IPS-18c (cell line): ENCODE measurements around the gene MYO1H.
"Not testable (repeated sequence)": the region's sequence is repeated elsewhere in the genome, so short reads cannot be mapped to it uniquely, and the experiment has no call there.

Source experiments
- H3K4me3 ChIP-seq: 2 replicates; pipeline ENCODE4 v1.7.0; 2013; ENCODE audit warnings: low read depth, mild to moderate bottlenecking, low read length, moderate library complexity; ENCODE audit not compliant: insufficient read depth
- H3K9me3 ChIP-seq: one replicate; pipeline ENCODE4 v1.6.1; 2013; ENCODE audit warnings: mild to moderate bottlenecking, low read length, moderate library complexity; ENCODE audit not compliant: control insufficient read depth, insufficient read depth

The MYO1H gene, protein sequence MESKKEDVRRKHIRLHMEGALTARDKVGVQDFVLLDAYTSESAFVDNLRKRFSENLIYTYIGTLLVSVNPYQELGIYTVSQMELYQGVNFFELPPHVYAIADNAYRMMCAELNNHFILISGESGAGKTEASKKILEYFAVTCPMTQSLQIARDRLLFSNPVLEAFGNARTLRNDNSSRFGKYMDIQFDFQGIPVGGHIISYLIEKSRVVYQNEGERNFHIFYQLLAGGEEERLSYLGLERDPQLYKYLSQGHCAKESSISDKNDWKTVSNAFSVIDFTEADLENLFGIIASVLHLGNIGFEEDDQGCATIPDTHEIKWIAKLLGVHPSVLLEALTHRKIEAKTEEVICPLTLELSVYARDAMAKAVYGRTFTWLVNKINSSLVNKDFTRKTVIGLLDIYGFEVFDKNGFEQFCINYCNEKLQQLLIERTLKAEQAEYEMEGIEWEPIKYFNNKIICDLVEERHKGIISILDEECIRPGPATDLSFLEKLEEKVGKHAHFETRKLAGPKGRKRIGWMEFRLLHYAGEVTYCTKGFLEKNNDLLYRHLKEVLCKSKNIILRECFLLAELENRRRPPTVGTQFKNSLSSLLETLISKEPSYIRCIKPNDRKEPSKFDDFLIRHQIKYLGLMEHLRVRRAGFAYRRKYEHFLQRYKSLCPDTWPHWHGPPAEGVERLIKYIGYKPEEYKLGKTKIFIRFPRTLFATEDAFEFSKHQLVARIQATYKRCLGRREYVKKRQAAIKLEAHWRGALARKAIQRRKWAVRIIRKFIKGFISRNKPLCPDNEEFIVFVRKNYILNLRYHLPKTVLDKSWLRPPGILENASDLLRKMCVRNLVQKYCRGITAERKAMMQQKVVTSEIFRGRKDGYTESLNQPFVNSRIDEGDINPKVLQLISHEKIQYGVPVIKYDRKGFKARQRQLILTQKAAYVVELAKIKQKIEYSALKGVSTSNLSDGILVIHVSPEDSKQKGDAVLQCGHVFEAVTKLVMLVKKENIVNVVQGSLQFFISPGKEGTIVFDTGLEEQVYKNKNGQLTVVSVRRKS

DNA sequence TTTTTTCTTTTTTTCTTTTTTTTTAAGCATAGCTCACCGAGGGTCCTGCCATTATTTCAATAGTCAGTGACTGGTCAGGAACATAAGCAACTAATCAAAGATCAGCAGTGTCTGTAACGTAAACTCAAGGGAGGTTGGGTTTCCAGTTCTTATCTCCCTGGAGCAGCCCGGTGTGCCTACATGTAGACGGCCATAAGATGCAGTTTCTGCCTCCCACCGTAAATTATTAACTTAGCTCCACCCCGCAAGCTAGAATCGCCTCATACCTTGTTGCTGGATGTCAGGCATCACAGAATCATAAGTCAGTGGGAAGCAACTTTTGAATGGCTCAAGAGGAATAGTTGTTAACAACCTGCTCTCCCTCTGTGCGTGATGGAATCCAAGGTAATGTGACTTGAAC, at the start of gene MYO1H:
Gene MYO1H (plus strand): TSS at position 312 of the 400 bp plus-strand sequence. CDS start 61 bp downstream, at position 373.
- H3K9me3 ChIP-seq = no peaks in the 10 kb centered on the region
- H3K4me3 ChIP-seq = no peak within 1 kb of the TSS

DNA sequence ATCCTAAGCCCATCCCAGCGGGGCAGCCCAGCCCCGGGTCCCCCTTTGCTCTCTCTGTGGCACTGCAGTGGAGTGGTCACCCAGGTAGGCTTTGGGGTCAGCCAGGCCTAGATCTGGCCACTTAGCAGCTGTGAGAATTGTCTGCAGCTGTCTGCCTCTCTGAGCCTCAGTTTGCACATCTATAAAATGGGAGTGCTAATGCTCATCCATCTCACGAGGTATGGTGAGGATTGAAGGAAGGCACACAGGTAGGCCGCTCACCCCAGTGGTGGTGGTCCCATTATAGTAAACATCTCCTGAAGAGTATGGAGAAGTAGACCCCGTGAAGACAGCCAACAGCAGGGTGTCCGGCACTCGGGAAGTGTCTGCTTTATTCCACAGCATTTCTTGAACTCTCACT, 47.9 kb upstream of the MYO1H start:
- no peaks in the 10 kb centered on the region for H3K9me3 ChIP-seq
- no peak overlapping the region for H3K4me3 ChIP-seq

DNA sequence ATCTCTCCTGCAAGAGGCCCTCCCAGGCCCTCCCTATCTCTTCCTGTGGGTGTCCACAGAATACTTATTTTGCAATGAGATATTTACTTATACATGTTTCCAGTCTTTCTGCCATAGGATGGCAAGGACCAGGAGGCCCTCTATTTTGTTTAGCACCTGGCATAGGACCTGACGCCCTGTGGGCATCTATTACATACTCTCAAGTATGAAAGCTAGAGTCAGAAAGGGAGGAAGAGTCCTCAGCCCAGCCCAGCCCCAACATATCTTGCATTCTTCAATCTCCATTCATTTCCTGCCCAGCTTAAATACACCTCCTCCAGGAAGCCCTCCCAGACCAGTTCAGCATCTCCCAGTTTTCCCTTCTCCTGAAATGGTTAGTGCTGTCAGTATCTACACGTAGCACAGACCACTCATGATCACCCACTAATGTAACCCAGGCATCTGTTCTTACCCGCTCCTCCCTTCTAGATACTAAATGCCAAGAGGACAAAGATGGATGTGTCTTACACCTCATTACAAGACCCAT, 46.0 kb upstream of the MYO1H start:
- no peak overlapping the region for H3K4me3 ChIP-seq
- H3K9me3 ChIP-seq = no peaks in the 10 kb centered on the region

DNA sequence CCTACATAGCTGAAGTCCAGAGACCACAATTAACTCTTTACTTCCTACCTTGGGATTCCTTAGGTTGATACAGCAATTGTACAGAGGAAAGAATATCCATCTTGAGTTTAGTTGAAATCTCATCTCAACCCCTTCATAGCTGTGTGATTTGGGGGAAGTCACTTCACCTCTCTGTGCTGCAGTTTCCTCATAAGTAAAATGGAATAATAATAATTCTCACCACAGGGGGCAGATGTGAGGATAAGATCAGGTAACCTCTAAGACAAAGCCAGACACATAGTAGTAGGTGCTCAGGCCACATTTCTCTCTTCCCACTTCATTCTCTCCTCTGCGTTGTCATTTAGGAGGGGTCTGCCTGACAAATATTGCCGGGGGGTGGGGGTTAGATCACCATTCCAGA, 45.3 kb upstream of the MYO1H start:
- Histone ChIP-seq H3K4me3 (no peak overlapping the region), H3K9me3 (no peaks in the 10 kb centered on the region)

GRCh38 chr12:109302770-109303169, 44.9 kb upstream of the MYO1H start:
- Histone ChIP-seq H3K4me3 (no peak overlapping the region), H3K9me3 (no peaks in the 10 kb centered on the region)

DNA sequence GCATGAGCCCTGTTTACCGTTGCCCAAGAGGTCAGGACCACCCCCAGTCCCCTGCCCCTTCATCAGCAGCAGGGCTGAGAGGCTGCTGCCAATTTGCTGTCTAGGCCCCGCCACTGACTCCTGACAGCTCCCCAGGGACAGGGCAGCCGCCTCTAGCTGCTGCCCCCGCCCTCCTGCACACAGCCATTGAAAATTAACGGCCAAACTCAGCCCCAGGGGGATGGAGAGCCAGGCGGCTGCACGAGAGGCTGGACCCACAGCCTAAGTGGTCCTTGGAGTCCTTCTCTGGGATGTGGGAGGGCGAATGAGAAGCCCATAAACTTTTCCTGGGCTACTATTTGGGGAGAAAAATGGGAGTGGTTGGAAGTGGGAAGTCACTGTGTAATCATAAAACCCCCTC, 43.2 kb upstream of the MYO1H start:
- no peaks in the 10 kb centered on the region for H3K9me3 ChIP-seq
- H3K4me3 ChIP-seq = no peak overlapping the region

- H3K4me3 ChIP-seq = no peak overlapping the region
- H3K9me3 ChIP-seq = no peaks in the 10 kb centered on the region
These were observed 42.2 kb upstream of the MYO1H start for GRCh38 chr12:109305547-109305946.

DNA sequence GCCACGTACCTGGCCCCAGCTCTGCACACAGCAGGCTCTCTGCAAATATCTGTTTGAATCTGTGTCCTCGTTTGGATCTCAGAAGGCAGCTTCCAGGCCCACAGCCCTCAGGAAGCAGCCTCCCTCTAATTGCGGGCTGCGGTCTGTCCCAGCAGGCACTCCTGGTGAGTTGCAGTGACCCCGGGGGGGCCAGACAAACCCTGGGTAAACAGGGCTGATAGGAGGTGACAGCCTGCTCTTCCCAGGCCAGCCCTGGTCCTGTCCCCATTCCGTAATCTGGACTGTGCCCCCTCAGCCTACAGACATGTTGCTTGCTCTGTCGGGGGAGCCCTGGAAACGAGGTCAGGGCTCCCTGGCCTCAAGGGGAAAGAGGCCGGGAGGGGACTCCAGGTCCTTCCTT, 40.6 kb upstream of the MYO1H start:
- Histone ChIP-seq H3K4me3 (no peak overlapping the region), H3K9me3 (no peaks in the 10 kb centered on the region)

DNA sequence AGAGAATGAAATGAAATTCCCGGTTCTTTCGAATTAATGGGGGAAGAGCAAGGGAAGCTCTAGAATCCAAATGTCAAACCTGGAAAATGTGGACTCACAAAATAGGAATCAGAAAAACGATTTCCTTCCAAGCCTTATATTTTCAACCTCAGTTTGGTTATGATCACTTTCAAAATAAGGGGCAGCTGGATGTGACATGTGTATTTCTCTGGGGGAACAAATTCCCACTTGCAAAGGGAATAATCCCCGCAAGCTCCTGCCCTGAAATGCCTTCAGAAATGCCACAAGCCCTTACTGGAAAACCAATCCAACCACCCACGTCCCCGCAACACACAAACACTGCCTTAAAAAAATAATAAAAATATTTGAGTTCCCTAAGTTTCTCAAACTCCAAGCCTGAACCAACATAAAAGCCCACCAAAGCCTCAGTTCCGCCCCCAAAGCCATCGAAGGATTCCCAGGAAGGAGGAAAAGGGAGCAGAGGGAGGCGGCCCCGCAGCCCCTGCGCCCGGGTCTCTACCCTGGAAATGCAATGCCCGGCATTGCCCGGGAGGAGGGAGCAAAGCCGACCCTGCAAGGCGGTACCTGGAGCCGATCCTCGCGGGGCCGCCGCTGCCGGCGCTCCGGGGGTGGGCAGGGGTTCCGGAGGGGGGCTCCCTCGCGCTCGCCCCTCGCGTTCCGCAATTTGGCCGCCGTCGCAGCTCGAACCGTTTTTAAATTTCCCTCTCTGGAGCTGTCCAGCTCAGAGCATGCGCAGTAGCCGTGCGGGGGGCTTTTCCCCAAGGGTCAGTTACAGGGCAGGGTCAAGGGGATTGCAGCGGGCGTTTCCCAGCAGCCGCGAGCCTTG, 38.9 kb upstream of the MYO1H start, which contains the start of gene FOXN4:
Gene FOXN4 (minus strand): TSS at position 751 of the 847 bp plus-strand sequence. CDS start 963 bp downstream, outside the sequence.
- H3K4me3 ChIP-seq = peak within 1 kb of the TSS; percentile 55
- H3K9me3 ChIP-seq = no peaks in the 10 kb centered on the region

DNA sequence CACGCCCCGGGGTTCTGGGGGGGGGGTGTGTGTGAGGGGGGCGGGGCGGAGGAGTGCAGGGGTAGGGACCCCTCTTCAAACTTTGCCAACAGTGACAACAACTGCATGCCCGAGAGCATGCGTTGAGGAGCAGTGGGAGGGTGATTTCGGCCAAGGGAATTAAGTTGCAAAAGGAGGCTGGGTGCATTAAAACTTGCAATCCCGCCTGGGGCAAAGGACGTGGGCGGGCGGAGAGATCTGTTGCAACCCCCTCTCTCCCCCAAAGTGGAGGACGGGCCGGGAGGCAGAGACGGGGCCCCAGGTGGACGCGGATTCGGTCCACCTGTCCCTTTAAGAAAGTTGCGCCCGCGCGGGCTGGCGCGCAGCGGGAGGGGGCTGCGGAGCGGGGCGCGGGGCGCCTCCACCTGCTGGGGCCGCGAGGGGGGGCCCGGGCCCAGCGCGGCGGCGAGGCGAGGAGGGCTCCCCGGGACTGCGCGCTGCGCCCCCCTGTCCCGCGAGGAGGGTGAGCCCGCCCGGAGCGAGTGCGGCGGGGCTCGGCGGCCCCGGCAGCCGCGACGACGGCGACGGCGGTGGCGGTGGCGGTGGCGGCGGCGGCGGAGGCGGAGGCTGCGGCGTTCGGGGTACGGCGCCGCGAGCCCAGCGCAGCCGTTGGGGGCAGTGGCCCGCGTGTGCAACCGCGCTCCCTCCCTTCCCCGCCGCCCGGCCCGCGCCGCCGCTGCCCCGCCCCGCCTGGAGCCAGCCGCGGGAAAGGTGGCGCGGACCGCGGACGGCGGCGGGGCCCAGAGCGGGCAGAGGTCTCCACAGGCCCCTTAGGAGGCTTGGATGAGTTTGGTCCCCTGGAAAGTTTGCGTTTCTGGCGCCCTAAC, 38.1 kb upstream of the MYO1H start:
- Histone ChIP-seq H3K4me3 (peak overlapping the region; percentile 55), H3K9me3 (no peaks in the 10 kb centered on the region)

DNA sequence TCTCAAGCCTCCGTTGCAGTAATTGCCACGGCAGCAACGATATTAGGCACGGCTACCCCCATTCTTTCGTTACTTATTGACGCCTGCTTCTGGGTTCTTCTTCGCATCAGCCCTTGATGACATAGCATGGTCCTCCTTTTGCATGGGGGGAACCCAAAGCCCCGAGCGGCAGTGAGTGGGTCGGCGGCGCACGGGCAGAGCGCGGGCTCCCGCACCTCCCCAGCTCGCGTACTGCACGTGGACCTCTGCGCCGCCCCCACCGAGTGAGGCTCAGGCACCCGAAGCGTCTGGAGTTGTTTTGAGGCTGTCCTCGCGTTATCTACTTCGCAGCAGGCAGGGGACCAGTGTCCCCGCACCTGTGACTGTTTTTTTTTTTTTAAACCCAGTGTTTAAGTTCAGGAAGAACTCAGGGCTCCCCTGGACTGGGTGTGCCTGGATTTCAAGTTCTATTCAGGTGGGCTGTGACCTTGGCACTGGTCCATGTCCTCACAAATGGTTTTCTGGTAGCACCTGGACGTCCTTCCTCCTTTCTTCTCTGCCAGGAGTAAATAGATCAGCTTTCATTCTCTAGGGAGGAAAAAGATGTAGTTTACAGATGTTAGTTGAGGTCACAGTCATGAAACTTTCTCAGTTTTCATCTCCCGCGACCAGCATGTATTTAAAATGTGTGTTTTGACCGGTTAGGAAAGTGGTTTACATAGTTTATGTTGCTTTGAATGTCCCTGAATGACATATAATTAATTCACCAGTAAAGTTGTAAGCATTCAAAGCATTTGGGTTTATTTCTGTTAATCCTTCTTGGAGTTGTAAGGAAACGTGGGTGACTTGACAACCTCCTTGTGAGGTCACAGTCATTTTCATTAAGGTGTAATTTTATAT, 37.2 kb upstream of the MYO1H start:
- H3K4me3 ChIP-seq = peak overlapping the region; percentile 51

DNA sequence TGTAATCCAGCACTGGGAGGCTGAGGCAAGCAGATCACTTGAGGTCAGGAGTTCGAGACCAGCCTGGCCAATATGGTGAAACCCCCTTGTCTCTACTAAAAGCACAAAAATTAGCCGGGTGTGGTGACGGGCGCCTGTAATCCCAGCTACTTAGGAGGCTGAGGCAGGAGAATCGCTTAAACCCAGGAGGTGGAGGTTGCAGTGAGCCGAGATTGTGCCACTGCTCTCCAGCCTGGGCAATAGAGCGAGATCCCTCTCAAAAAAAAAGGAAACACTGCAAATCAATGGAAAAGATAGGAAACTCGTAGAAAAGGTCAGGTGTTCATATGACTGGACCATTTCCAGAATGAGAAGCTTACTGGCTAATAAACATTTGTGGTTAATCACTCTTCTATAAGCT, 26.4 kb upstream of the MYO1H start:
- not testable (repeated sequence) for H3K4me3 ChIP-seq, H3K9me3 ChIP-seq

More for the DNA sequence above, 37.2 kb upstream of the MYO1H start:
- H3K9me3 ChIP-seq = no peaks in the 10 kb centered on the region

GRCh38 chr12:109329003-109329402, 18.7 kb upstream of the MYO1H start:
- H3K9me3 ChIP-seq = no peaks in the 10 kb centered on the region
- no peak overlapping the region for H3K4me3 ChIP-seq

- no peak overlapping the region for H3K4me3 ChIP-seq
- no peaks in the 10 kb centered on the region for H3K9me3 ChIP-seq
These were observed 18.0 kb upstream of the MYO1H start for GRCh38 chr12:109329686-109330085.
